SH-SY5Y (cell line): ENCODE results near the gene SHISA9.

ENCODE experiments used
- GATA2 ChIP-seq: IDR thresholded peaks from 2 replicates; pipeline ENCODE4 v1.6.1; 2011; ENCODE audit warnings: mild to moderate bottlenecking, low read depth, low read length
- GATA3 ChIP-seq: IDR thresholded peaks from 2 replicates; pipeline ENCODE4 v1.6.1; 2011; ENCODE audit warnings: low read depth, mild to moderate bottlenecking, low read length, moderate library complexity

GRCh38 chr16:13113741-13114140, 212.3 kb downstream of the SHISA9 start:
- TF ChIP-seq GATA2 (no peak), GATA3 (no peak)
